D721Med (cell line): ENCODE data around the gene SH3GL2.

ENCODE experiments used
- DNase-seq: peaks from one replicate; pipeline ENCODE4 v3.0.0; 2011; ENCODE audit warnings: low spot score; ENCODE audit not compliant: insufficient read length
- FAIRE-seq: peaks from 2 replicates; lab custom pipeline; 2011; peaks lifted over from hg19 to GRCh38; lab: Jason Lieb, UNC
- CTCF ChIP-seq: IDR thresholded peaks from 2 replicates; pipeline ENCODE4 v1.5.1; 2012; ENCODE audit warnings: mild to moderate bottlenecking, control low read depth; ENCODE audit not compliant: insufficient read depth; ENCODE audit errors: missing control alignments

SH3GL2 gene

GRCh38 chr9:17587113-17587512, 8.2 kb downstream of the SH3GL2 start:
- FAIRE-seq: no peak

DNA sequence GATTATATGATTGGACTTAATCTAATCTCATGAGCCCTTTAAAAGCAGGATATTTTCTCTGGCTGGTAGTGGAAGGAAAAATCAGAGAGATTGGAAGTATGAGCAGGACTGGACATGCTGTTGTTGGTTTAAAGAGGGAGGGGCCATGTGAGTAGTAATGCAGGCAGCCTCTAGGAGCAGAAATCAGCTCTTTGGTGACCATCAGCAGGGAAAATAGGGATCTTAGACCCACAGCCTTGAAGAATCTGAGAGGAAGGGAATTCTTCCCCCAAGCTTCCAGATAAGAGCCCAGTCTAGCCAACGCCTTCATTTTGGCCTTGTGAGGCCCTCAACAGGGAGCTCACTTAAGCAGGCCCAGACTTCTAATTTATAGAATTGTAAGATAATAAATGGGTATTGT, 9.5 kb downstream of the SH3GL2 start:
- FAIRE-seq: no peak

More at GRCh38 chr9:17587113-17587512, 8.2 kb downstream of the SH3GL2 start:
- TF ChIP-seq CTCF: no peak
- no peak for DNase-seq

GRCh38 chr9:17588941-17589340, 10.1 kb downstream of the SH3GL2 start:
- no peak for FAIRE-seq

More for the DNA sequence above, 9.5 kb downstream of the SH3GL2 start:
- no peak for DNase-seq
- no peak for TF ChIP-seq CTCF

GRCh38 chr9:17589771-17590170, 10.9 kb downstream of the SH3GL2 start:
- no peak for TF ChIP-seq CTCF
- DNase-seq (no peak), FAIRE-seq (no peak)

More at GRCh38 chr9:17588941-17589340, 10.1 kb downstream of the SH3GL2 start:
- no peak for DNase-seq
- TF ChIP-seq CTCF: no peak

GRCh38 chr9:17594961-17595360, 16.1 kb downstream of the SH3GL2 start:
- DNase-seq: no peak
- TF ChIP-seq CTCF: no peak
- FAIRE-seq: no peak

DNA sequence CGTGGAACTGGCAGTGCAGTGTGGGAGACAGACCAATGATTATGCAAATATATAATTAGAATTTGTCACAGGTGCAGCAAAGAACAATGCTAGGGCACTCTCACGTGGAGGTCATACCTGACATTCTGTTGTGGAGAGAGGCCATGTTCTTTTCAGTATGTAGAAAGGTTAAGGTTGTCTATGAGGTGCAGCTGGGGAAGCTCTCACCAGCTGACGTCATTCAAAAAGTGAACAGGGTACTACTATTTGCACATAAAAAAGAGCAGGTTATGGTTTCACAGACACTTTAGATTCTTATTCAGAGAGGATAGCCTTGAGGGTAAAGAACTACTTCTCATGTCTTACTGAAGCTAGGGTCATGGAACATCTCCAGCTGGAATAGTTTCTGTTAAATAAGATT, 19.1 kb downstream of the SH3GL2 start:
- TF ChIP-seq CTCF: no peak
- no peak for FAIRE-seq
- no peak for DNase-seq

GRCh38 chr9:17600962-17601593, 22.2 kb downstream of the SH3GL2 start:
- TF ChIP-seq CTCF: no peak
- FAIRE-seq: no peak
- no peak for DNase-seq
